KOPT-K1 (cell line): ENCODE data around the gene LTO1.

ENCODE experiments used
- H3K27ac ChIP-seq: fragments of 200-600 bp; sonication (generic); 2 replicates; pipeline ENCODE4 v1.5.1; 2016; ENCODE audit warnings: antibody characterized with exemption, mild to moderate bottlenecking, low read depth, low read length; ENCODE audit not compliant: poor library complexity, severe bottlenecking
- H3K36me3 ChIP-seq: fragments of 200-600 bp; sonication (generic); 2 replicates; pipeline ENCODE4 v1.5.1; 2017; ENCODE audit warnings: antibody characterized with exemption, mild to moderate bottlenecking, low read length, moderate library complexity; ENCODE audit not compliant: insufficient read depth
- H3K9me3 ChIP-seq: fragments of 200-600 bp; sonication (generic); 2 replicates; pipeline ENCODE4 v1.5.1; 2017; ENCODE audit warnings: antibody characterized with exemption, low read length, mild to moderate bottlenecking; ENCODE audit not compliant: insufficient read depth, poor library complexity, severe bottlenecking

Gene LTO1

GRCh38 chr11:69674886-69675714 is at the start of gene LTO1:
TSS of gene LTO1 (minus strand) at chr11:69675353. CDS start at chr11:69675239, 114 bp downstream.
- peak within 1 kb of the TSS; percentile 69 for H3K27ac ChIP-seq
- H3K36me3 ChIP-seq, result peaks cover 35% of the 10 kb centered on the region

GRCh38 chr11:69721745-69722144 is 46.6 kb upstream of the LTO1 start:
- H3K27ac ChIP-seq, result no peak overlapping the region
- H3K9me3 ChIP-seq, result no peaks in the 10 kb centered on the region
- H3K36me3 ChIP-seq, result no peaks in the 10 kb centered on the region

More at GRCh38 chr11:69674886-69675714, at the start of gene LTO1:
- H3K9me3 ChIP-seq, result no peaks in the 10 kb centered on the region

GRCh38 chr11:69721106-69721505 is 46.0 kb upstream of the LTO1 start:
- Histone ChIP-seq H3K36me3 (no peaks in the 10 kb centered on the region), H3K9me3 (no peaks in the 10 kb centered on the region), H3K27ac (no peak overlapping the region)

- Histone ChIP-seq H3K27ac (no peak overlapping the region), H3K36me3 (no peaks in the 10 kb centered on the region), H3K9me3 (no peaks in the 10 kb centered on the region)
These were observed 43.8 kb upstream of the LTO1 start for GRCh38 chr11:69718912-69719311.

- H3K27ac ChIP-seq, result no peak overlapping the region
- no peaks in the 10 kb centered on the region for H3K9me3 ChIP-seq
These were observed 43.0 kb upstream of the LTO1 start for GRCh38 chr11:69718147-69718546.

GRCh38 chr11:69716891-69717747 is 42.0 kb upstream of the LTO1 start:
- H3K27ac ChIP-seq, result no peak overlapping the region
- no peaks in the 10 kb centered on the region for H3K36me3 ChIP-seq
- H3K9me3 ChIP-seq, result no peaks in the 10 kb centered on the region

More at GRCh38 chr11:69718147-69718546, 43.0 kb upstream of the LTO1 start:
- H3K36me3 ChIP-seq, result no peaks in the 10 kb centered on the region

GRCh38 chr11:69716099-69716498 is 40.9 kb upstream of the LTO1 start:
- H3K27ac ChIP-seq, result no peak overlapping the region
- H3K9me3 ChIP-seq, result no peaks in the 10 kb centered on the region
- no peaks in the 10 kb centered on the region for H3K36me3 ChIP-seq

GRCh38 chr11:69715446-69715845 is 40.3 kb upstream of the LTO1 start:
- Histone ChIP-seq H3K36me3 (no peaks in the 10 kb centered on the region), H3K27ac (no peak overlapping the region), H3K9me3 (no peaks in the 10 kb centered on the region)

- no peak overlapping the region for H3K27ac ChIP-seq
- H3K36me3 ChIP-seq, result no peaks in the 10 kb centered on the region
- H3K9me3 ChIP-seq, result no peaks in the 10 kb centered on the region
These were observed 37.0 kb upstream of the LTO1 start for GRCh38 chr11:69711822-69712801.

GRCh38 chr11:69708736-69709401 is 33.7 kb upstream of the LTO1 start:
- Histone ChIP-seq H3K27ac (no peak overlapping the region), H3K36me3 (no peaks in the 10 kb centered on the region), H3K9me3 (no peaks in the 10 kb centered on the region)

GRCh38 chr11:69707176-69707575 is 32.0 kb upstream of the LTO1 start:
- no peak overlapping the region for H3K27ac ChIP-seq
- no peaks in the 10 kb centered on the region for H3K9me3 ChIP-seq
- no peaks in the 10 kb centered on the region for H3K36me3 ChIP-seq

- Histone ChIP-seq H3K9me3 (no peaks in the 10 kb centered on the region), H3K27ac (no peak overlapping the region)
These were observed 31.0 kb upstream of the LTO1 start for GRCh38 chr11:69705901-69706787.

GRCh38 chr11:69705351-69705811 is 30.2 kb upstream of the LTO1 start:
- no peaks in the 10 kb centered on the region for H3K9me3 ChIP-seq
- no peak overlapping the region for H3K27ac ChIP-seq
- no peaks in the 10 kb centered on the region for H3K36me3 ChIP-seq

More at GRCh38 chr11:69705901-69706787, 31.0 kb upstream of the LTO1 start:
- no peaks in the 10 kb centered on the region for H3K36me3 ChIP-seq
